H1 (cell line): ENCODE results near the gene TMEM97. TPM values are rescaled to one million over a fixed set of nuclear protein-coding genes. Genes with fewer than 3 reads are reported as not detected.
A peak's percentile ranks its signal among the peaks of the same experiment; 100 is the strongest.

Experiments used
- CTCF ChIA-PET: fragments of 300-600 bp; sonication (Branson Sonifier 250); formaldehyde crosslinking; loops from one replicate; lab custom pipeline; 2021; ENCODE audit not compliant: partially characterized antibody; lab: Charles Lee
- POLR2A ChIA-PET: fragments of 300-600 bp; sonication (Branson Sonifier 250); formaldehyde crosslinking; loops from one replicate; lab custom pipeline; 2021; ENCODE audit warnings: inconsistent platforms; ENCODE audit not compliant: partially characterized antibody; lab: Charles Lee
- DNase-seq, 2 experiments: peaks; one replicate each; pipeline versions ENCODE4 v3.0.0 to v3.0.0-alpha.2; 2010 to 2022; ENCODE audit warnings: low spot score in 2 of 2, low read depth in 1 of 2, mixed read lengths in 1 of 2
- FAIRE-seq: peaks from 2 replicates; lab custom pipeline; 2011; peaks lifted over from hg19 to GRCh38; lab: Jason Lieb, UNC
- H2AFZ ChIP-seq: 2 replicates; pipeline ENCODE4 v1.8.1; 2012; ENCODE audit warnings: low read length, inconsistent platforms
- H2AK5ac ChIP-seq: 2 replicates; pipeline ENCODE4 v1.6.1; 2013; ENCODE audit warnings: low read depth, low read length
- H2BK120ac ChIP-seq: replicated peaks from 2 replicates; pipeline ENCODE3; 2013; ENCODE audit warnings: low read depth, low read length, inconsistent platforms
- H2BK12ac ChIP-seq: 2 replicates; pipeline ENCODE4 v1.6.1; 2013; ENCODE audit warnings: low read depth, low read length
- H2BK15ac ChIP-seq: 2 replicates; pipeline ENCODE4 v1.6.1; 2013; ENCODE audit warnings: low read length
- H2BK20ac ChIP-seq: 2 replicates; pipeline ENCODE4 v1.6.1; 2013; ENCODE audit warnings: low read length
- H2BK5ac ChIP-seq: 2 replicates; pipeline ENCODE4 v1.6.1; 2013; ENCODE audit warnings: low read depth, low read length
- H3K14ac ChIP-seq: 2 replicates; pipeline ENCODE4 v1.6.1; 2013; ENCODE audit warnings: inconsistent platforms; ENCODE audit not compliant: insufficient read length
- H3K18ac ChIP-seq: 2 replicates; pipeline ENCODE4 v1.6.1; 2013; ENCODE audit warnings: low read length; ENCODE audit errors: extremely low read depth
- H3K23ac ChIP-seq: 2 replicates; pipeline ENCODE4 v1.6.1; 2013; ENCODE audit warnings: inconsistent platforms; ENCODE audit not compliant: insufficient read length
- H3K23me2 ChIP-seq: 2 replicates; pipeline ENCODE4 v1.6.1; 2013; ENCODE audit warnings: low read depth, low read length
- H3K27ac ChIP-seq: 2 replicates; pipeline ENCODE4 v1.6.1; 2011; ENCODE audit warnings: low read depth, low read length, inconsistent platforms
- H3K27me3 ChIP-seq, 4 experiments: replicated peaks in 1 of 4; 1 replicate in 1 of 4; 2 replicates in 3 of 4; pipeline versions ENCODE4 v1.6.1 to v1.8.1; 2011 to 2013; ENCODE audit warnings: low read length in 3 of 4, mild to moderate bottlenecking in 3 of 4, inconsistent platforms in 2 of 4, mixed read lengths in 2 of 4, moderate library complexity in 1 of 4; ENCODE audit not compliant: control insufficient read depth in 3 of 4, insufficient read depth in 3 of 4; ENCODE audit errors: extremely low read depth in 1 of 4
- H3K36me3 ChIP-seq, 4 experiments: 2 replicates each; pipeline versions ENCODE4 v1.6.1 to v1.8.1; 2011 to 2013; ENCODE audit warnings: mild to moderate bottlenecking in 4 of 4, low read length in 3 of 4, moderate library complexity in 2 of 4, control low read depth in 1 of 4, inconsistent platforms in 1 of 4; ENCODE audit not compliant: insufficient read depth in 4 of 4, control insufficient read depth in 2 of 4
- H3K4ac ChIP-seq: replicated peaks from 2 replicates; pipeline ENCODE3; 2013; ENCODE audit warnings: low read length, low read depth, mixed read lengths, inconsistent platforms; ENCODE audit not compliant: insufficient read length
- H3K4me1 ChIP-seq, 4 experiments: replicated peaks in 1 of 4; 1 replicate in 1 of 4; 2 replicates in 3 of 4; pipeline versions ENCODE4 v1.6.1 to v1.8.1; 2011 to 2013; ENCODE audit warnings: low read length in 3 of 4, inconsistent platforms in 2 of 4, mixed read lengths in 1 of 4; ENCODE audit not compliant: insufficient read depth in 4 of 4, control insufficient read depth in 3 of 4
- H3K4me2 ChIP-seq, 2 experiments: 2 replicates each; pipeline versions ENCODE4 v1.6.1 to v1.8.1; 2011 to 2013; ENCODE audit warnings: low read depth in 2 of 2, low read length in 2 of 2, control low read depth in 1 of 2, inconsistent platforms in 1 of 2, mild to moderate bottlenecking in 1 of 2; ENCODE audit not compliant: insufficient read depth in 1 of 2
- H3K4me3 ChIP-seq, 4 experiments: fragments of 200-600, 300-600 bp in 1 of 4; sonication (generic), shearing (Covaris generic), sonication (Bioruptor Twin) in 1 of 4; 2 replicates each; pipeline versions ENCODE4 v1.5.1 to v1.8.1; 2011 to 2016; ENCODE audit warnings: low read length in 4 of 4, low read depth in 3 of 4, control low read depth in 2 of 4, inconsistent platforms in 2 of 4, mild to moderate bottlenecking in 2 of 4, mixed read lengths in 1 of 4, moderate library complexity in 1 of 4; ENCODE audit not compliant: insufficient read depth in 2 of 4; ENCODE audit errors: extremely low read depth in 1 of 4
- H3K56ac ChIP-seq: replicated peaks from 2 replicates; pipeline ENCODE3; 2013; ENCODE audit warnings: low read depth, mild to moderate bottlenecking, mixed read lengths, low read length, inconsistent platforms; ENCODE audit not compliant: insufficient read length
- H3K79me1 ChIP-seq: 2 replicates; pipeline ENCODE4 v1.6.1; 2013; ENCODE audit warnings: low read depth, low read length, control low read depth
- H3K79me2 ChIP-seq, 2 experiments: 2 replicates each; pipeline versions ENCODE4 v1.6.1 to v1.8.1; 2012 to 2013; ENCODE audit warnings: low read length in 2 of 2, mild to moderate bottlenecking in 2 of 2, inconsistent platforms in 1 of 2; ENCODE audit not compliant: insufficient read depth in 2 of 2, control insufficient read depth in 1 of 2
- H3K9ac ChIP-seq, 4 experiments: replicated peaks in 1 of 4; 1 replicate in 1 of 4; 2 replicates in 3 of 4; pipeline versions ENCODE4 v1.6.1 to v1.8.1; 2011 to 2013; ENCODE audit warnings: low read depth in 3 of 4, low read length in 3 of 4, control low read depth in 2 of 4, mild to moderate bottlenecking in 2 of 4, moderate library complexity in 2 of 4, inconsistent platforms in 1 of 4; ENCODE audit errors: extremely low read depth in 1 of 4
- H3K9me3 ChIP-seq, 2 experiments: 2 replicates each; pipeline versions ENCODE4 v1.6.1 to v1.8.1; 2012 to 2013; ENCODE audit warnings: mild to moderate bottlenecking in 2 of 2, moderate library complexity in 2 of 2, control low read depth in 1 of 2, inconsistent platforms in 1 of 2, low read depth in 1 of 2, low read length in 1 of 2, mixed read lengths in 1 of 2; ENCODE audit not compliant: insufficient read depth in 2 of 2
- H4K20me1 ChIP-seq, 2 experiments: replicated peaks in 1 of 2; 2 replicates each; pipeline versions ENCODE3 to v1.8.1; 2011 to 2013; ENCODE audit warnings: inconsistent platforms in 2 of 2, low read length in 2 of 2, mild to moderate bottlenecking in 1 of 2; ENCODE audit not compliant: insufficient read depth in 2 of 2, control insufficient read depth in 1 of 2
- H4K5ac ChIP-seq: 2 replicates; pipeline ENCODE4 v1.6.1; 2013; ENCODE audit warnings: low read length, low read depth, mixed read lengths, inconsistent platforms; ENCODE audit not compliant: insufficient read length
- H4K8ac ChIP-seq: 2 replicates; pipeline ENCODE4 v1.8.0; 2013; ENCODE audit warnings: mild to moderate bottlenecking, moderate library complexity, low read length, inconsistent platforms; ENCODE audit not compliant: insufficient read depth; ENCODE audit errors: extremely low read depth
- H4K91ac ChIP-seq: replicated peaks from 2 replicates; pipeline ENCODE3; 2013; ENCODE audit warnings: low read length, mixed read lengths, inconsistent platforms; ENCODE audit not compliant: insufficient read length
- BCL11A ChIP-seq, 2 experiments: IDR thresholded peaks; one replicate each; pipeline ENCODE4 v1.6.1; 2011; ENCODE audit warnings: low read depth in 2 of 2, low read length in 2 of 2, mild to moderate bottlenecking in 2 of 2
- CTCF ChIP-seq, 3 experiments: IDR thresholded peaks; 1 replicate in 2 of 3; 2 replicates in 1 of 3; pipeline versions ENCODE4 v1.5.1 to v1.6.1; 2011; ENCODE audit warnings: low read length in 3 of 3, mild to moderate bottlenecking in 3 of 3, inconsistent platforms in 2 of 3, low read depth in 1 of 3, moderate library complexity in 1 of 3; ENCODE audit not compliant: insufficient read depth in 1 of 3; ENCODE audit errors: control extremely low read depth in 1 of 3
- POU5F1 ChIP-seq: IDR thresholded peaks from 2 replicates; pipeline ENCODE4 v1.6.1; 2011; ENCODE audit warnings: low read depth, mild to moderate bottlenecking, low read length, moderate library complexity
- SP4 ChIP-seq: IDR thresholded peaks from 2 replicates; pipeline ENCODE4 v1.6.1; 2012; ENCODE audit warnings: low read length, inconsistent platforms
- YY1 ChIP-seq: IDR thresholded peaks from 2 replicates; pipeline ENCODE4 v1.6.1; 2011; ENCODE audit warnings: low read depth, mild to moderate bottlenecking, low read length
- WGBS, 2 experiments: shearing (Covaris generic) in 1 of 2; methylation state at CpG; one replicate each; pipeline versions ENCODE4 v1.1.6 to v1.1.7; 2013 to 2015; ENCODE audit warnings: low lambda C conversion rate in 2 of 2, mixed read lengths in 2 of 2, inconsistent platforms in 1 of 2, low coverage in 1 of 2, missing lambda C conversion rate in 1 of 2; ENCODE audit not compliant: insufficient replicate concordance in 2 of 2, insufficient coverage in 1 of 2, insufficient read length in 1 of 2; ENCODE audit errors: extremely low coverage in 1 of 2, missing lambda C conversion rate in 1 of 2; 5-methylcytosine and 5-hydroxymethylcytosine counted together
- polyA plus RNA-seq, 7 experiments: library from polyadenylated mRNA; depleted of rRNA in 3 of 7; stranded (reverse) in 5 of 7; unstranded in 2 of 7; fragments of >200 nt in 5 of 7; fragments of 200-250 nt in 2 of 7; gene quantifications; 1 replicate in 5 of 7; 2 replicates in 1 of 7; 4 replicates in 1 of 7; pipeline versions ENCODE4 v1.2.1 to v1.2.3, GENCODE V29; 2011 to 2013; ENCODE audit warnings: missing spikeins in 2 of 7, mixed read lengths in 2 of 7
- total RNA-seq: library from RNA; stranded (reverse); fragmentation: NEBNext Ultra II Directional; extraction: Animal tissue kit (Norgen Biotek cat#: 25700); gene quantifications from 2 replicates; pipeline ENCODE4 v1.2.1, GENCODE V29; 2021

Gene TMEM97
- total and polyA plus RNA-seq, 2 of the 8 experiments (the other 6 are each of a cell fraction or from before 2014, with no cell fraction given), result 126 to 130 TPM

GRCh38 chr17:28366605-28367004, 47.6 kb downstream of the TMEM97 start:
- H2BK120ac ChIP-seq, result no peak overlapping the region
- no peak overlapping the region for H3K23ac ChIP-seq
- H3K27me3 ChIP-seq, result no peaks in the 10 kb centered on the region
- peaks cover 4% of the 10 kb centered on the region; the same call in 1 of the 2 replicates for H3K23me2 ChIP-seq
- FAIRE-seq (no peak), DNase-seq (no peak)
- H2BK15ac ChIP-seq, result no peak overlapping the region
- POLR2A ChIA-PET, result interaction anchor here (1.0 to 12.7 kb wide), 7 partner anchors 8 to 100 kb away, joined by 3 to 103 read pairs (median 3); partner anchors contain the start of gene POLDIP2
- WGBS, 2 experiments, result 73% methylated on average over 1 of the region's 1 CpG; no CpG with 5 or more reads in 1 of the 2 experiments
- H3K4me3 ChIP-seq, result no peak overlapping the region
- no peak overlapping the region for H2BK12ac ChIP-seq
- H3K4ac ChIP-seq, result no peak overlapping the region
- no peak overlapping the region for H3K9ac ChIP-seq
- H4K8ac ChIP-seq, result no peak overlapping the region
- no peaks in the 10 kb centered on the region for H3K9me3 ChIP-seq
- H3K14ac ChIP-seq, result no peak overlapping the region
- no peak overlapping the region for H2AK5ac ChIP-seq
- H3K18ac ChIP-seq, result no peak overlapping the region
- H3K4me1 ChIP-seq, result peaks cover 3 to 10% (median 5%) of the 10 kb centered on the region in 4 experiments; a peak in 3 of 7 replicates
- no peaks in the 10 kb centered on the region for H3K79me1 ChIP-seq
- H3K27ac ChIP-seq, result no peak overlapping the region
- H4K91ac ChIP-seq, result no peak overlapping the region
- H2BK20ac ChIP-seq, result no peak overlapping the region
- no peak overlapping the region for H2BK5ac ChIP-seq
- H4K5ac ChIP-seq, result no peak overlapping the region
- H2AFZ ChIP-seq, result no peak overlapping the region
- H3K36me3 ChIP-seq, result peaks cover 0 to 6% (median 2%) of the 10 kb centered on the region in 4 experiments; a peak in 4 of 8 replicates
- TF ChIP-seq SP4, result no peak
- TF ChIP-seq YY1, result no peak
- TF ChIP-seq BCL11A (IDR thresholded peaks at IDR 0.05; ENCODE audit: low read depth in 2 of 2, low read length in 2 of 2), result no peak
- TF ChIP-seq POU5F1, result no peak
- TF ChIP-seq CTCF (IDR thresholded peaks at IDR 0.05; ENCODE audit: control extremely low read depth in 1 of 3, insufficient read depth in 1 of 3, low read depth in 1 of 3, low read length in 3 of 3), result peak; percentile 10 to 47 (median 16); a peak in 2 of 4 replicates
- H3K4me2 ChIP-seq, result no peak overlapping the region
- H3K56ac ChIP-seq, result no peak overlapping the region
- H4K20me1 ChIP-seq, result no peaks in the 10 kb centered on the region
- CTCF ChIA-PET, result interaction anchor here (0.7 to 2.8 kb wide), 9 partner anchors 12 to 138 kb away, joined by 3 to 10 read pairs (median 3); partner anchors contain the start of genes IFT20 and TNFAIP1
- H3K79me2 ChIP-seq, result no peaks in the 10 kb centered on the region
